ENCODE measurements around the gene EVX1.

EVX1 gene

GRCh38 chr7:27283558-27283957 lies 41.0 kb downstream of the EVX1 start:
- Histone ChIP-seq H3K27ac (no peak overlapping the region), H3K9me3 (no peaks in the 10 kb centered on the region), H3K4me3 (no peak overlapping the region), H3K27me3 (no peaks in the 10 kb centered on the region), H3K4me1 (no peaks in the 10 kb centered on the region), H3K36me3 (no peaks in the 10 kb centered on the region)
- intact Hi-C loops (cut with DNase I; ENCODE audit: low total_unique reads), result no loop called here
- DNase-seq, result no peak
- TF ChIP-seq, protein P1, sequence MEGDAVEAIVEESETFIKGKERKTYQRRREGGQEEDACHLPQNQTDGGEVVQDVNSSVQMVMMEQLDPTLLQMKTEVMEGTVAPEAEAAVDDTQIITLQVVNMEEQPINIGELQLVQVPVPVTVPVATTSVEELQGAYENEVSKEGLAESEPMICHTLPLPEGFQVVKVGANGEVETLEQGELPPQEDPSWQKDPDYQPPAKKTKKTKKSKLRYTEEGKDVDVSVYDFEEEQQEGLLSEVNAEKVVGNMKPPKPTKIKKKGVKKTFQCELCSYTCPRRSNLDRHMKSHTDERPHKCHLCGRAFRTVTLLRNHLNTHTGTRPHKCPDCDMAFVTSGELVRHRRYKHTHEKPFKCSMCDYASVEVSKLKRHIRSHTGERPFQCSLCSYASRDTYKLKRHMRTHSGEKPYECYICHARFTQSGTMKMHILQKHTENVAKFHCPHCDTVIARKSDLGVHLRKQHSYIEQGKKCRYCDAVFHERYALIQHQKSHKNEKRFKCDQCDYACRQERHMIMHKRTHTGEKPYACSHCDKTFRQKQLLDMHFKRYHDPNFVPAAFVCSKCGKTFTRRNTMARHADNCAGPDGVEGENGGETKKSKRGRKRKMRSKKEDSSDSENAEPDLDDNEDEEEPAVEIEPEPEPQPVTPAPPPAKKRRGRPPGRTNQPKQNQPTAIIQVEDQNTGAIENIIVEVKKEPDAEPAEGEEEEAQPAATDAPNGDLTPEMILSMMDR (IDR thresholded peaks at IDR 0.05), result no peak

- no peak overlapping the region for H3K27ac ChIP-seq
- TF ChIP-seq, protein P1 (IDR thresholded peaks at IDR 0.05), result no peak
- H3K4me1 ChIP-seq, result no peaks in the 10 kb centered on the region
- H3K36me3 ChIP-seq, result no peaks in the 10 kb centered on the region
- H3K9me3 ChIP-seq, result no peaks in the 10 kb centered on the region
- no peak for DNase-seq
- H3K27me3 ChIP-seq, result no peaks in the 10 kb centered on the region
- intact Hi-C loops (cut with DNase I; ENCODE audit: low total_unique reads), result no loop called here
- no peak overlapping the region for H3K4me3 ChIP-seq
These were observed 52.6 kb downstream of the EVX1 start for GRCh38 chr7:27295236-27295635.

- H3K36me3 ChIP-seq, result no peaks in the 10 kb centered on the region
- no peak for DNase-seq
- intact Hi-C loops (cut with DNase I; ENCODE audit: low total_unique reads), result no loop called here
- no peak overlapping the region for H3K27ac ChIP-seq
- no peaks in the 10 kb centered on the region for H3K27me3 ChIP-seq
- TF ChIP-seq, protein P1 (IDR thresholded peaks at IDR 0.05), result no peak
- no peaks in the 10 kb centered on the region for H3K4me1 ChIP-seq
- no peaks in the 10 kb centered on the region for H3K9me3 ChIP-seq
- no peak overlapping the region for H3K4me3 ChIP-seq
These were observed 54.8 kb downstream of the EVX1 start for GRCh38 chr7:27297356-27297755.

Measured in tibial artery (tissue), 4 donors.